ENCODE results near the gene SDR9C7. TPM values are rescaled to one million over a fixed set of nuclear protein-coding genes. Genes with fewer than 3 reads are reported as not detected.
"Not testable (repeated sequence)": the region's sequence is repeated elsewhere in the genome, so short reads cannot be mapped to it uniquely, and the experiment has no call there.

Gene SDR9C7
- total RNA-seq, 1 donor from 2014 or later = not detected

DNA sequence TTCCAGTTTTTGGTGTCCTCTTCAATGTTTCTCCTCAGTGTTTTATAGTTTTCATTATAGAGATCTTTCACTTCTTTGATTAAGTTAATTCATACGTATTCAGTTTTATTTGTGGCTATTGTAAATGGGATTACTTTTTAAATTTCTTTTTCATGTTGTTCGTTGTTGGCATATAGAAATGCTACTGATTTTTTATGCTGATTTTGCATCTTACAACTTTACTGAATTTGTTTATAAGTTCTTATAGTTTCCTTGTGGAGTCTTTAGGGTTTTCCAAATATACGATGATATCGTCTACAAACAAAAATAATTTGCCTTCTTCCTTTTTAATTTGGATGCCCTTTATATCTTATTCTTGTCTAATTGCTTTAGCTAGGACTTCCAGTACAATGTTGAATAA is 9.7 kb upstream of the SDR9C7 start:
- Mint-ChIP-seq H3K27ac (no peak overlapping the region), H3K36me3 (ENCODE audit: insufficient read depth) (peaks cover 1% of the 10 kb centered on the region), H3K4me3 (ENCODE audit: low read depth) (no peak overlapping the region), H3K9me3 (ENCODE audit: low read depth) (peaks cover 34% of the 10 kb centered on the region), H3K4me1 (ENCODE audit: low read depth) (peaks cover 7% of the 10 kb centered on the region), H3K27me3 (no peaks in the 10 kb centered on the region)
- TF ChIP-seq, protein P1, sequence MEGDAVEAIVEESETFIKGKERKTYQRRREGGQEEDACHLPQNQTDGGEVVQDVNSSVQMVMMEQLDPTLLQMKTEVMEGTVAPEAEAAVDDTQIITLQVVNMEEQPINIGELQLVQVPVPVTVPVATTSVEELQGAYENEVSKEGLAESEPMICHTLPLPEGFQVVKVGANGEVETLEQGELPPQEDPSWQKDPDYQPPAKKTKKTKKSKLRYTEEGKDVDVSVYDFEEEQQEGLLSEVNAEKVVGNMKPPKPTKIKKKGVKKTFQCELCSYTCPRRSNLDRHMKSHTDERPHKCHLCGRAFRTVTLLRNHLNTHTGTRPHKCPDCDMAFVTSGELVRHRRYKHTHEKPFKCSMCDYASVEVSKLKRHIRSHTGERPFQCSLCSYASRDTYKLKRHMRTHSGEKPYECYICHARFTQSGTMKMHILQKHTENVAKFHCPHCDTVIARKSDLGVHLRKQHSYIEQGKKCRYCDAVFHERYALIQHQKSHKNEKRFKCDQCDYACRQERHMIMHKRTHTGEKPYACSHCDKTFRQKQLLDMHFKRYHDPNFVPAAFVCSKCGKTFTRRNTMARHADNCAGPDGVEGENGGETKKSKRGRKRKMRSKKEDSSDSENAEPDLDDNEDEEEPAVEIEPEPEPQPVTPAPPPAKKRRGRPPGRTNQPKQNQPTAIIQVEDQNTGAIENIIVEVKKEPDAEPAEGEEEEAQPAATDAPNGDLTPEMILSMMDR (IDR thresholded peaks at IDR 0.05; ENCODE audit: unreplicated experiment) = no peak
- no peak for DNase-seq (ENCODE audit: low spot score, unreplicated experiment)

DNA sequence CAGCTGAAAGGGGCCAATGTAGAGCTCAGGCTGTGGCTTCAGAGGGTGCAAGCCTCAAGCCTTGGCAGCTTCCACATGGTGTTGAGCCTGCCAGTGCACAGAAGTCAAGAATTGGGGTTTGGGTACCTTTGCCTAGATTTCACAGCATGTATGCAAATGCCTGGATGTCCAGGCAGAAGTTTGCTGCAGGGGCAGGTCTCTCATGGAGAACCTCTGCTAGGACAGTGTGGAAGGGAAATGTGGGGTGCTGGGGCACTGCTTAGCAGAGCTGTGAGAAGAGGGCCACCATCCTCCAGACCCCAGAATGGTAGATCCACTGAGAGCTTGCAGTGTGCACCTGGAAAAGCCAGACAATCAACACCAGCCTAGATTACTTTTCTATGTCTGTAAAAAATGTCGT is 9.2 kb upstream of the SDR9C7 start:
- not testable (repeated sequence) for H3K36me3 Mint-ChIP-seq (ENCODE audit: insufficient read depth); H3K27ac Mint-ChIP-seq; H3K27me3 Mint-ChIP-seq; H3K4me3 Mint-ChIP-seq (ENCODE audit: low read depth); H3K4me1 Mint-ChIP-seq (ENCODE audit: low read depth)
- DNase-seq (ENCODE audit: low spot score, unreplicated experiment) = peak; percentile 3
- peaks cover 34% of the 10 kb centered on the region for H3K9me3 Mint-ChIP-seq (ENCODE audit: low read depth)

DNA sequence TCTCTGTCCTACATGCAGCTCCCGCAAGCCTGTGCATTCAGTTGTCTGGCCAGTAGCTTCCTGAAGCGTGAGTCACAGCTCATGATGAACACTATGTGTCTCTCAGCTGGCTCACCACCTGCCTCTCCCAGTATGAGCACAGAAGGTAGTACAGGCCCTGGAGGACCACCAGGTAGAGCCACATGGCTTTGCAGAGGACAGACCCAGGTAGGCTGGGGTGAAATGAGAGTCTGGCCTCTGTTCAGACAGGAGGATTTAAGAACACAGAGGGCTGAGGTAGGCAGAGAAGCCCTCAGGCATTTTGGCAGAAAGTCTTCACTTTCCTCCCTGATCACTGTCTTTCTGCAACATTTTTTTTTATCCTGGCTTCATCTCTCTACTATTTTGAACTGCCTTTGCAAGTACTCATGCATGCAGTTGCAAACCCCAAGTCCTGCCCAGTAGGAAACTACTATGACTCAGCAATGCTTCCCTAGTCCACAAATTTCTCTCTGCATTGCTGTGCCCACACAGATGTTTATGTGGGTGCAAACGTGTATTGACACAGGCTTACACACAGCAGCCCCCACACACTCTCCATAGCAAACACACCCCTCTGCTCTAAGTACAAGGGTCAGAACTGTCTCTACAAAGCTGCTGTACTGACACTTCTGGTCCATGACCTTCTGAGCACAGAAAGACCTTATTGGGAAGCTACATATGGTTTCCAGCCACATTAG is 7.2 kb upstream of the SDR9C7 start:
- TF ChIP-seq, protein P1 (IDR thresholded peaks at IDR 0.05; ENCODE audit: unreplicated experiment) = no peak
- H3K4me1 Mint-ChIP-seq (ENCODE audit: low read depth) = peaks cover 7% of the 10 kb centered on the region
- H3K9me3 Mint-ChIP-seq (ENCODE audit: low read depth) = peaks cover 26% of the 10 kb centered on the region
- DNase-seq (ENCODE audit: low spot score, unreplicated experiment) = no peak
- no peaks in the 10 kb centered on the region for H3K27me3 Mint-ChIP-seq
- no peaks in the 10 kb centered on the region for H3K36me3 Mint-ChIP-seq (ENCODE audit: insufficient read depth)
- peak overlapping the region; percentile 30 for H3K27ac Mint-ChIP-seq
- H3K4me3 Mint-ChIP-seq (ENCODE audit: low read depth) = no peak overlapping the region

DNA sequence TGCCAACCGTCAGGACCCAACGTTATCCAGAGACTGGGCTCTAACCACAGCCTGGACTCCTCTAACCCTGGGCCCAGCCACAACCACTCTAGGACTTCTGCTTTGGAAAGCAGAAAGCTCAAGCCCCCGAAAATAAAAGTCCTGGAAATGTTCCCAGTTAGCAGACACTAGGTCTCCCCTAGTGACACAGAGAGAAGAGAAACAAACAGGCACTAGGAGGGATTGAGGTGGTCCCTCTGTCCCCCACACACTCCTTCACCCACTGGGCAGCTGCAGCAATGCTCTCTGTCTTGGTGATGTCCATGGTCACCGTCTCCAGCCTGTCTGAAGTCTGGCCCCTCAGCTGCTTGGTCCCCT is 6.7 kb upstream of the SDR9C7 start:
- not testable (repeated sequence) for H3K4me3 Mint-ChIP-seq (ENCODE audit: low read depth); H3K36me3 Mint-ChIP-seq (ENCODE audit: insufficient read depth); H3K4me1 Mint-ChIP-seq (ENCODE audit: low read depth); H3K27ac Mint-ChIP-seq; DNase-seq (ENCODE audit: low spot score, unreplicated experiment); H3K27me3 Mint-ChIP-seq
- peaks cover 22% of the 10 kb centered on the region for H3K9me3 Mint-ChIP-seq (ENCODE audit: low read depth)

DNA sequence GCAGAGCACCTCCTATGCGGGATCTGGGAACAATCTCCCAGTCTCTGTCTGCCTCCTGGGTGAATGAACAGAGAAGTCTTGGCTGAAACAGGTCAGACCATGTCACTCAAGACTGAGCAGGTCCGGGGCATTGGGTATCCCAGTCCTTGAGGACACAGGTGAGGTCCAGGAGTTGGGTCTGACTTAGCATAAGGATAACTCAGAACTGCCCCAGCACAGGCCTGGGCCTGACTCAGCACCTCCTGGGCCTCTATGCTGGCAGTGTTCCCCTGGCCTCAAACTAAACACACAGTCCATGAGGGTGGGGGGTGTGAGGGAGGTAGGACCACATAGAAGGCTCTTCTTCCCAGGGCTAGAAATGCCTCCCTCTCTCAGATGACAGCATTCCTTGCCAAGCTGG is 1.5 kb upstream of the SDR9C7 start:
- H3K4me1 Mint-ChIP-seq (ENCODE audit: low read depth) = peaks cover 3% of the 10 kb centered on the region
- DNase-seq (ENCODE audit: low spot score, unreplicated experiment) = no peak
- no peak overlapping the region for H3K27ac Mint-ChIP-seq
- H3K36me3 Mint-ChIP-seq (ENCODE audit: insufficient read depth) = no peaks in the 10 kb centered on the region
- H3K9me3 Mint-ChIP-seq (ENCODE audit: low read depth) = no peaks in the 10 kb centered on the region
- no peaks in the 10 kb centered on the region for H3K27me3 Mint-ChIP-seq
- TF ChIP-seq, protein P1 (IDR thresholded peaks at IDR 0.05; ENCODE audit: unreplicated experiment) = no peak
- no peak overlapping the region for H3K4me3 Mint-ChIP-seq (ENCODE audit: low read depth)

DNA sequence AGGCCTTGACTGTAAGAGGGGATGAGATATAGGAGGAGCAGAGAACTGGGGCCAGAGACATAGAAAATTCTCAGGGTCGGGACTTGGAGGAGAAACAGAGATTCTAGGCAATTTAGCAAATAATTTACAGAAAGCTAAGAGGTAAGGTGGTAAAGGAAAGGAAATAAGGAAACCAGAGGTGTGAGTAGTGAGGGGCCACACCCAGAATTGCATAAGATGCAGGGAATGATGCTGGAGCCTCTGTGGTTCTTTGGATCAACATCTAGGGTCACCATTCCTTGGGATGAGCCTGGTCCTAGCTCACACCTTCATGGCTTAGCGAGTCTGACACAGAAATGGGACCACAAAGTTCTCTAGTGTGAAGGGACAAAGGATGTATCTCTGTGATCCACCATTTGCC is 949 bp upstream of the SDR9C7 start:
- H3K36me3 Mint-ChIP-seq (ENCODE audit: insufficient read depth) = no peaks in the 10 kb centered on the region
- no peak for DNase-seq (ENCODE audit: low spot score, unreplicated experiment)

More for the DNA sequence above, 949 bp upstream of the SDR9C7 start:
- Mint-ChIP-seq H3K27ac (no peak overlapping the region), H3K4me1 (ENCODE audit: low read depth) (peaks cover 3% of the 10 kb centered on the region), H3K4me3 (ENCODE audit: low read depth) (no peak overlapping the region), H3K9me3 (ENCODE audit: low read depth) (no peaks in the 10 kb centered on the region), H3K27me3 (no peaks in the 10 kb centered on the region)
- TF ChIP-seq, protein P1 (IDR thresholded peaks at IDR 0.05; ENCODE audit: unreplicated experiment) = no peak
